ENCODE data around the gene IFNAR1.
A peak's percentile ranks its signal among the peaks of the same experiment; 100 is the strongest.

The IFNAR1 gene

DNA sequence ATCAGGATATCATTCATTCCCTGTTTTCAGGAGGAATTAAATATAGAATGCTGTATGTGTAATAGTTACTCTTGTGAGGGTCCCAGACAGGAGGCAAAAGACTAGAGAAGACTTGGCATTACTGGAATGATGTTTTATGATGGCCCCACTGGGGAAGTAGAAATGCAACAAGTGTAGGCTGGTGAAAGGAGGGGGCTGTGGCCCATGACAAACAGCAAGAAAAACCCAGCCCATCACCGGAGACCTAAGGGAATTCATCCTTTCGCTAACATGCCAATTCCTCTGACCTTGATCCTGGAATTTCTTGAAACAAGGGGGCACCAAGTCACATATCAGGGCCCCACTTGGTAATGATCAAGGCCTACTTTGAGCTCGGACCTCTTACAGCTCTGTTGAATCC is 72.9 kb downstream of the IFNAR1 start:
- FAIRE-seq (no peak), DNase-seq (ENCODE audit: low spot score) (no peak)

DNA sequence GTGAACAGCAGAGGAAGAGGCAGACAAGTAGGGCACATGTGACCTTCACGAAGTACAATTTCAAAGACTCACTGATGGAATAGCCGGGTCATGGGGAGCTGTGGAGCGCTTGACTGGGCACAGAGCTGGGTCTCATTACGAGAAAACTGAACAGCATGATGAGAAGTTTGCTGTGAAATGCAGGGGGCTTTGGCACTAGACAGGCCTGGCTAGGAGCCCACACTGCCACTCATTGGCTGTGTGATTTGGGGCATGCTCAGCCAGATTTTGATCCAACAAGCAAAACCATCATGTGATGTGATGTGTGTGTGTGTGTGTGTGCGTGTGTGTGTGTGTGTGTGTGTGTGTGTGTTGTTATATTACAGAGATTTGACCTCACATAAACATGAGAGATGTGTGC is 73.6 kb downstream of the IFNAR1 start:
- DNase-seq (ENCODE audit: low spot score) (no peak), FAIRE-seq (no peak)

DNA sequence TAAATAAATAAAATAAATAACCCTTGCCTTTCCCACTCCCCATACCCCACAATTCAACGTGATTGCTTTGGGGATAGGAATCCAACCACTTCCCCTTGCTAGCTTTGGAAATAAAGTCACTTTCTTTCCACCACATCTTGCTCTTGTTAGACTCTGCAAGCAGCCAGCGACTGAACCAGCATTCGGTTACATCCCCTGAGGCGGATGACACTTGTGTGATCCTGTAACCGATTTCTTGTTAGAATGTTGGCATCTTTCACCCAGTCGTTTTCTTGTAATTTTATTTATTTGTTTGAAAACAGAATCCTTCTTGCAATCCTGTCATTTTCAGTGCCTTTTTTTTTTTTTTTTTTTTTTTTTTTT is 76.8 kb downstream of the IFNAR1 start:
- DNase-seq (ENCODE audit: low spot score) (no peak), FAIRE-seq (no peak)

DNA sequence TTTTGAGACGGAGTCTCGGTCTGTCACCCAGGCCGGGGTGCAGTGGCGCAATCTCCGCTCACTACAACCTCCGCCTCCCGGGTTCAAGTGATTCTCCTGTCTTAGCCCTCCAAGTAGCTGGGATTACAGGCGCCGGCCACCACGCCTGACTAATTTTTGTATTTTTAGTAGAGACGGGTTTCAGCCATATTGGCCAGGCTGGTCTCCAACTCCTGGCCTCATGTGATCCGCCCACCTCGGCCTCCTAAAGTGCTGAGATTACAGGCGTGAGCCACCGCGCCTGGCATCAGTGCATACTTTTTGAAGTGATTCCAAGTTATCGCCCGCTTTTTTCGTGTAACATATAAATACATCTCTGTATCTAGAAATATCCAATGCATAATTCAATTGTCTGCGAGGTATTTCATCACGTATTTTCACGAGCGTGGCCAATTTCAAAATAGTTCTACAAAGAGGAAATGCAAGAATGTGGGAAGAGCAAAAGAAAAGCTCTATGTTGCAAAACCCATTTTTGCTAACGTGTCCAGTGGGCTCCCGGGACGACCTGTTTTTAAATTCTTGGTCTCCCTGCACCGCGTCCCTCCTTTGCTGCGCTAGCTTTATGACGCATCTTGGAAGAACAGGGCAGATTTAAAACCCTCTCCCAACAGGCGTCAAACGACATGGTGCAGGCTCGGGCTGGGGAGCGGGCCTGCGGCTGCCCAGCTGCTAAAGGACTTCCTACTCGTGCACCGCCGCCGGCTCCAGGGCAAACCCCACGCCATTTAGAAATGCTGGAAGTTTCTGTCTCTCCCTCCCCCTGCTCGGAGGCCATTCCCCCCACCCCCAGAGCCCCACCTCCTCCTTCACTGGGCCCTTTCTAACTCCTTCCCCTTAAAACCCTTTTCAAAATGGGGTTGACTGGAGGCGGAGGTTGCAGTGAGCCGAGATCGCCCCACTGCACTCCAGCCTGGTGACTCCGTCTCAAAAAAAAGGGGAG is 77.5 kb downstream of the IFNAR1 start:
- no peak for FAIRE-seq
- peak; percentile 51 for DNase-seq (ENCODE audit: low spot score)

DNA sequence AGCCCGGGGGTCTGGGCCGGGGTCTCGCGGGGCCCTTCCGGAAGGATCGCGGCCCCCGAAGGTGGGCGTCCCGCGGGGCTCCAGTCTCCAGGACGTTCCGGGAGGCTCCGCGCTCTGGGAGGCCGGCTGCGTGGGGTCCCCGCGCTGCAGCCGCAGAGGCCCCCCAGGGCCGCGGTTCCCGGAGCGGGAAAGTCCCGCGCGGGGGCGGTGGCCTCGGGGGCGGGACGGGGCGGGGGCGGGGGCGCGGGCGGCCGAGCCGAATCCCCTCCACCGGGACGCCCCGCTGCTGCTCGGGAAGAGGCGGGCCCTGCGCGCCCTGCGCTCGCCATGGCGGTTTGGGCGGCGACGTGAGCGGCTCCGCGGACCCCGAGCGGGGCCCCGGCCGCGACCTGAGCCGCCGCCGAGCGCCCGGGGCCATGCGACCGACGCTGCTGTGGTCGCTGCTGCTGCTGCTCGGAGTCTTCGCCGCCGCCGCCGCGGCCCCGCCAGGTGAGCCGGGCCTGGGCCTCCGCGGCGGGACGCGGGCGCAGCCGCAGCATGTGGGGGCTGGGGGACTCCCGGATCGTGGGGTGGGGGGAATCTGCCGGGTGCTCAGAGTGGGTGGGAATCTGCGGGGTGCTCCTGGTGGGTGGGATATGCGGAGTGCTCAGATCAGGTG is 78.5 kb downstream of the IFNAR1 start, which contains the start of gene IFNGR2:
IFNGR2 (plus strand) TSS at position 286 of the 658 bp plus-strand sequence; CDS start at position 417, 131 bp downstream.
- FAIRE-seq = no peak
- peak; percentile 57 for DNase-seq (ENCODE audit: low spot score)

DNA sequence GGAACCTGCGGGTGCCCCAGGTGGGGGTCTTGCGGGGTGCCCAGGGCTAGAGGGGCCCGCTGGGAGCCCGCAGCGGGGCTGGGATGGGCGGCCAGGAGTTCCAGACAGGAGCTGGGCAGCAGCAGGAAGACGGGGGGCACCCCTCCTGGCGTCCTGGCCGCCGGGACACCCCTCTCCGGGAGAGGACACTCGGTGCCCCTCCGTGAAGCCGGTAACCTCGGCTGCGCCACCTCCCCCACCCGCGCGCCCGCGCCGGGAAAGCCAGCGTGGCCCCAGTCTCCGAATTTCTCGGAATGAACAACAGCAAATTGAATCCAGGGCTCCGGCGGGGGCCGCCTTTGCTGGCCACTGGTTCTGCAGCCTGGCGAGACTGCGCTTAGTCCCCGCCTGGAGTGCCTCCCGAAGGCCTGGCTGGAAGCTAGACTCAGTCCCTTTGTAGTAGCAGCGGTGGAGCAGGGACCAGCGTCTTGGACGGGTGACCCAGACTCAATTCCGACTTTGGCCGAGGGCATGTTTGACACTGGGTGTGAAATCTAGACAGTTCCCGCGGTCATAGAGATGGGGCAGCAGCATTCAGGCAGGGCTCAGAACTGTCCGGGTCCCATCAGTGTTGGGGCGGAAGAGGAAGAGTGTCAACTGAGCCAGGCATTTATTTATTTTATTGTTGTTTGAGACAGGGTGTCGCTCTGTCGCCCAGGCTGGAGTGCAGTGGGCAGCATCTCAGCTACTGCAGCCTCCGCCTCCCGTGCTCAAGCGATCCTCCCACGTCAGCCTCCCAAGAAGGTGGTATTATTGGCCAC is 79.2 kb downstream of the IFNAR1 start:
- DNase-seq (ENCODE audit: low spot score) (peak; percentile 38), FAIRE-seq (no peak)

DNA sequence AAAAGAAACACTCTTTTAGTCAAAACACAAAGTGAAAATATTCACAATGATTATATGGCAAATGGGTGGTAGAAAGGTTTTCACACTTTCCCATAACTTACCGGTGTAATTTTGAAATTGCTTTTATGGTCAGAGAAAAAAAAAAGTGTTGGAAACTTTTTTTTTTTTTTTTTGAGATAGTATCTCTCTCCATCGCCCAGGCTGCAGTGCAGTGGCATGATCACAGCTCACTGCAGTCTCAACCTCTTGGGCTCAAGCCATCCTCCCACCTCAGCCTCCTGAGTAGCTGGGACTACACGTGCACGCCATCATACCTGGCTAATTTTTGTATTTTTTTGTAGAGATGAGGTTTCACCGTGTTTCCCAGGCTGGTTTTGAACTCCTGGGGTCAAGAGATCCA is 81.7 kb downstream of the IFNAR1 start:
- DNase-seq (ENCODE audit: low spot score) (no peak), FAIRE-seq (no peak)
